ENCODE data around the gene RACK1. TPM values are rescaled to one million over a fixed set of nuclear protein-coding genes. Genes with fewer than 3 reads are reported as not detected.
"Not testable (repeated sequence)": the region's sequence is repeated elsewhere in the genome, so short reads cannot be mapped to it uniquely, and the experiment has no call there.

Gene RACK1
- total RNA-seq, 1 experiment from 2014 or later: 2,552 TPM

DNA sequence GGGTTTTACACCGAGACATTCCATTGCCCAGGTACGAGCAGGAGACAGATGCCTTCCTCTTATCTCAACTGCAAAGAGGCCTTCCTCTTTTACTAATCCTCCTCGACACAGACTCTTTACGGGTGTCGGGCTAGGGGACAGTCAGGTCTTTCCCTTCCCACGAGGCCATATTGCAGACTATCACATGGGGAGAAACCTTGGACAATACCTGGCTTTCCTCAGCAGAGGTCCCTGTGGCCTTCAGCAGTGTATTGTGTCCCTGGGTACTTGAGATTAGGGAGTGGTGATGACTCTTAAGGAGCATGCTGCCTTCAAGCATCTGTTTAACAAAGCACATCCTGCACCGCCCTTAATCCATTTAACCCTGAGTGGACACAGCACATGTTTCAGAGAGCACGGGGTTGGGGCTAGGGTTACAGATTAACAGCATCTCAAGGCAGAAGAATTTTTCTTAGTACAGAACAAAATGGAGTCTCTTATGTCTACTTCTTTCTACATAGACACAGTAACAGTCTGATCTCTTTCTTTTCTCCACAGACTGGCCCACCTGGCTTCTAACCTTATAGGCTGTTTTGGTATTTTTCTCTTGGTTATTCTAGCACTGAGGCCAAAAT is 23.7 kb upstream of the RACK1 start:
- not testable (repeated sequence) for H3K9me3 Mint-ChIP-seq; H4K91ac ChIP-seq (ENCODE audit: insufficient read length, low read depth, low read length); H3K23me2 ChIP-seq (ENCODE audit: insufficient read length, low read depth, low read length, poor library complexity, severe bottlenecking); H3K27me3 Mint-ChIP-seq (ENCODE audit: low read depth); H3K56ac ChIP-seq (ENCODE audit: insufficient read length, low read depth, low read length); H2BK5ac ChIP-seq (ENCODE audit: insufficient read length, low read length); H3K27me3 ChIP-seq (ENCODE audit: insufficient read depth, low read length); H2AK5ac ChIP-seq (ENCODE audit: insufficient read length, low read length); H2BK120ac ChIP-seq (ENCODE audit: low read depth, low read length, poor library complexity, severe bottlenecking); H3K23ac ChIP-seq (ENCODE audit: insufficient read length, low read depth, low read length); H4K5ac ChIP-seq (ENCODE audit: insufficient read length, low read depth, low read length); H3K4me1 ChIP-seq (ENCODE audit: insufficient read depth, low read length); H3T11ph ChIP-seq (ENCODE audit: low read length); H3K9ac ChIP-seq (ENCODE audit: extremely low read depth, insufficient read length, low read length); H3K27ac ChIP-seq (ENCODE audit: insufficient read length, low read depth, low read length); H3K79me1 ChIP-seq (ENCODE audit: insufficient read depth, low read depth, low read length, poor library complexity, severe bottlenecking); H4K20me1 ChIP-seq (ENCODE audit: control insufficient read depth, insufficient read depth, insufficient read length); H2BK15ac ChIP-seq (ENCODE audit: low read depth, low read length); H3K14ac ChIP-seq (ENCODE audit: insufficient read depth, low read length); H3K79me2 ChIP-seq (ENCODE audit: insufficient read depth, low read length); H3K4me2 ChIP-seq (ENCODE audit: insufficient read depth, insufficient read length, low read length); H2BK20ac ChIP-seq (ENCODE audit: low read depth, low read length, poor library complexity, severe bottlenecking); H3K4ac ChIP-seq (ENCODE audit: low read depth, low read length); H2AFZ ChIP-seq (ENCODE audit: low read length); H4K8ac ChIP-seq (replicated peaks; ENCODE audit: insufficient read length, low read depth, low read length); H3K18ac ChIP-seq (ENCODE audit: insufficient read length, low read depth, low read length); H2BK12ac ChIP-seq (ENCODE audit: insufficient read length, low read depth, low read length); H3K9me3 ChIP-seq (ENCODE audit: control insufficient read depth, low read depth, low read length)
- Mint-ChIP-seq H3K4me3 (peak overlapping the region; percentile 43 to 47; a peak in 3 of 5 replicates), H3K4me1 (peaks cover 17 to 28% of the 10 kb centered on the region in 2 experiments), H3K36me3 (ENCODE audit: insufficient read depth in 1 of 3, low read depth in 3 of 3) (peaks cover 9 to 14% (median 10%) of the 10 kb centered on the region in 3 experiments; a peak in 6 of 7 replicates), H3K27ac (peak overlapping the region; percentile 19 to 98 (median 62); a peak in 5 of 7 replicates)
- no CpG with 5 or more reads among the region's 8 CpGs for WGBS (ENCODE audit: extremely low coverage, insufficient read length, low lambda C conversion rate)
- peak; percentile 69 for DNase-seq
- TF ChIP-seq, protein P1, sequence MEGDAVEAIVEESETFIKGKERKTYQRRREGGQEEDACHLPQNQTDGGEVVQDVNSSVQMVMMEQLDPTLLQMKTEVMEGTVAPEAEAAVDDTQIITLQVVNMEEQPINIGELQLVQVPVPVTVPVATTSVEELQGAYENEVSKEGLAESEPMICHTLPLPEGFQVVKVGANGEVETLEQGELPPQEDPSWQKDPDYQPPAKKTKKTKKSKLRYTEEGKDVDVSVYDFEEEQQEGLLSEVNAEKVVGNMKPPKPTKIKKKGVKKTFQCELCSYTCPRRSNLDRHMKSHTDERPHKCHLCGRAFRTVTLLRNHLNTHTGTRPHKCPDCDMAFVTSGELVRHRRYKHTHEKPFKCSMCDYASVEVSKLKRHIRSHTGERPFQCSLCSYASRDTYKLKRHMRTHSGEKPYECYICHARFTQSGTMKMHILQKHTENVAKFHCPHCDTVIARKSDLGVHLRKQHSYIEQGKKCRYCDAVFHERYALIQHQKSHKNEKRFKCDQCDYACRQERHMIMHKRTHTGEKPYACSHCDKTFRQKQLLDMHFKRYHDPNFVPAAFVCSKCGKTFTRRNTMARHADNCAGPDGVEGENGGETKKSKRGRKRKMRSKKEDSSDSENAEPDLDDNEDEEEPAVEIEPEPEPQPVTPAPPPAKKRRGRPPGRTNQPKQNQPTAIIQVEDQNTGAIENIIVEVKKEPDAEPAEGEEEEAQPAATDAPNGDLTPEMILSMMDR (conservative IDR thresholded peaks at IDR 0.05): peak; percentile 29; the same call in 2 of the 3 replicates

All from H9 (cell line).